Heart right ventricle (tissue), 16 donors: ENCODE results near the gene ABCA12. TPM values are rescaled to one million over a fixed set of nuclear protein-coding genes. Genes with fewer than 3 reads are reported as not detected.

Experiments used
- ATAC-seq, 8 donors: fragments of 200-7000 bp; cut with Tn5 transposase; one replicate each; pipeline ENCODE4 v1.9.1; 2020; ENCODE audit warnings: mild to moderate bottlenecking in 8 of 8, moderate library complexity in 8 of 8, moderate number of reproducible peaks in 1 of 8
- DNase-seq, 2 donors: peaks; one replicate each; pipeline ENCODE4 v3.0.0-alpha.2; 2020
- H3K27ac ChIP-seq, 10 donors: fragments of 200-600 bp; sonication (generic) in 2 of 10; one replicate each; pipeline versions ENCODE4 v1.5.0 to v1.8.0; 2020 to 2022; ENCODE audit warnings: mild to moderate bottlenecking in 3 of 10
- H3K27me3 ChIP-seq, 7 donors: fragments of 200-600 bp; one replicate each; pipeline ENCODE4 v1.8.0; 2021 to 2022; ENCODE audit warnings: mild to moderate bottlenecking in 2 of 7
- H3K36me3 ChIP-seq, 9 donors: fragments of 200-600 bp; sonication (generic) in 1 of 9; one replicate each; pipeline versions ENCODE4 v1.5.0 to v1.8.0; 2020 to 2022; ENCODE audit warnings: mild to moderate bottlenecking in 2 of 9
- H3K4me1 ChIP-seq, 9 donors: fragments of 200-600 bp; sonication (generic) in 1 of 9; one replicate each; pipeline versions ENCODE4 v1.5.0 to v1.8.0; 2020 to 2022; ENCODE audit warnings: mild to moderate bottlenecking in 4 of 9
- H3K4me3 ChIP-seq, 10 donors: fragments of 200-600 bp; sonication (generic) in 2 of 10; one replicate each; pipeline versions ENCODE4 v1.5.0 to v1.8.0; 2020 to 2022; ENCODE audit warnings: mild to moderate bottlenecking in 7 of 10, moderate library complexity in 2 of 10
- H3K9me3 ChIP-seq, 11 donors: fragments of 200-600 bp in 10 of 11; sonication (generic) in 2 of 11; one replicate each; pipeline versions ENCODE4 v1.5.0 to v1.8.0; 2013 to 2022; ENCODE audit warnings: mild to moderate bottlenecking in 2 of 11, control low read depth in 1 of 11, moderate library complexity in 1 of 11
- WGBS, 2 donors: extraction: QIAGEN DNeasy Blood & Tissue Kit; methylation state at CpG; one replicate each; pipeline ENCODE4 v1.1.7; 2013; ENCODE audit warnings: inconsistent platforms in 1 of 2; 5-methylcytosine and 5-hydroxymethylcytosine counted together
- intact Hi-C, 10 donors: fragments of 100-400 bp; cut with DNase I; formaldehyde crosslinking; loops; one replicate each; pipeline versions ENCODE4 v1.11.1 to v1.14.2; 2022
- polyA plus RNA-seq, 2 donors: library from polyadenylated mRNA; stranded (reverse); fragments of 200-250 nt; gene quantifications; one replicate each; pipeline ENCODE4 v1.2.3, GENCODE V29; 2013
- total RNA-seq, 10 donors: library from RNA; stranded (reverse); fragmentation: NEBNext Ultra II Directional in 3 of 10; extraction: Animal tissue kit (Norgen Biotek cat#: 25700) in 3 of 10; gene quantifications; one replicate each; pipeline versions ENCODE4 v1.2.1 to v1.2.4, GENCODE V29; 2021 to 2023
- TF ChIP-seq, protein P1 (sequence below), 9 donors: fragments of 200-600 bp; sonication (generic) in 2 of 9; IDR thresholded peaks; one replicate each; pipeline versions ENCODE4 v1.5.0 to v1.8.0; 2021 to 2022; ENCODE audit warnings: antibody characterized with exemption in 9 of 9, mild to moderate bottlenecking in 5 of 9, moderate library complexity in 1 of 9
- donor health status: Arrhythmogenic right ventricular cardiomyopathy.
- donor health status: ischemic (EF 13 %, LVEDD 7.1; RV severe dilation, severe dysfunction).
- donor health status: healthy with polysubstance abuse.
- donor health status: DM: no; HTN: yes; CAD: no.
- donor health status: DM: no; HTN: no; CAD: no.
- donor health status: ischemic (EF 25% LVEDD 6.9; RV normal size, moderate dysfunction).
- donor health status: ischemic (EF 25% LVEDD 5.7; RV mildly dilated, moderate dysfunction).
- donor health status: healthy.
- donor health status: DM: yes; HTN: yes; CAD: no.
- donor health status: Ischemic cardiomyopathy.
- donor health status: ischemic (EF 35%, LVEDD 5.7; RV mildly dilated, moderate dysfunction).
- donor health status: nonischemic (EF 11% LVEDD 7.7; RV severe dilation, severe dysfunction).
- donor health status: DM: yes; HTN: yes; CAD: no.
- donor health status: PGD.
- donor health status: ischemic (EF 29% LVEDD 5.4; RV normal size, mild dysfunction).
- donor health status: nonischemic (EF 23%, LVEDD 6.1; RV moderate dilation, normal function).

Gene ABCA12
- total and polyA plus RNA-seq, 12 donors, result 0.02 TPM; not detected in 11

DNA sequence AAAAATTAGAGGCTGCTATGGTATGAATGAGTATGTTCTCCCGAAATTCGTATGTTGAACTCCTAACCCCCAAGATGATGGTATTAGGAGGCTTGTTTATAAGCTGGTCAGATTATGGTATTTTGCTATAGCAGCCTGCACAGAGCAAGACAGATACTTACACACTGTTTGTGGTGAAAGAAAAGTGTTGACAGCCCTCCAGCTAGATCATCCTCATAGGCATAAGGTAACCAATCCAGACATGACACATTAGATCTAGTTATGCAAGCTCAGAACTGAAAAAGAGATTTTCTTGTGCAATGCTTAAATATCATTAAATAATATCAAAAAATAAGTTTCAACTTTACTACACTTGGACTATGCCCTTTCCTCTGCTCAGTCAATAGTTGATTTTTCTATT is 107.1 kb downstream of the ABCA12 start:
- TF ChIP-seq, protein P1, sequence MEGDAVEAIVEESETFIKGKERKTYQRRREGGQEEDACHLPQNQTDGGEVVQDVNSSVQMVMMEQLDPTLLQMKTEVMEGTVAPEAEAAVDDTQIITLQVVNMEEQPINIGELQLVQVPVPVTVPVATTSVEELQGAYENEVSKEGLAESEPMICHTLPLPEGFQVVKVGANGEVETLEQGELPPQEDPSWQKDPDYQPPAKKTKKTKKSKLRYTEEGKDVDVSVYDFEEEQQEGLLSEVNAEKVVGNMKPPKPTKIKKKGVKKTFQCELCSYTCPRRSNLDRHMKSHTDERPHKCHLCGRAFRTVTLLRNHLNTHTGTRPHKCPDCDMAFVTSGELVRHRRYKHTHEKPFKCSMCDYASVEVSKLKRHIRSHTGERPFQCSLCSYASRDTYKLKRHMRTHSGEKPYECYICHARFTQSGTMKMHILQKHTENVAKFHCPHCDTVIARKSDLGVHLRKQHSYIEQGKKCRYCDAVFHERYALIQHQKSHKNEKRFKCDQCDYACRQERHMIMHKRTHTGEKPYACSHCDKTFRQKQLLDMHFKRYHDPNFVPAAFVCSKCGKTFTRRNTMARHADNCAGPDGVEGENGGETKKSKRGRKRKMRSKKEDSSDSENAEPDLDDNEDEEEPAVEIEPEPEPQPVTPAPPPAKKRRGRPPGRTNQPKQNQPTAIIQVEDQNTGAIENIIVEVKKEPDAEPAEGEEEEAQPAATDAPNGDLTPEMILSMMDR (IDR thresholded peaks at IDR 0.05), result no peak
- Histone ChIP-seq H3K4me1 (no peaks in the 10 kb centered on the region), H3K27ac (no peak overlapping the region), H3K9me3 (no peaks in the 10 kb centered on the region), H3K27me3 (no peaks in the 10 kb centered on the region), H3K4me3 (no peak overlapping the region), H3K36me3 (no peaks in the 10 kb centered on the region)
- intact Hi-C loops, result no loop called here
- DNase-seq (no peak), ATAC-seq (no peak)
- 58 to 75% methylated on average over 2 of the region's 2 CpGs for WGBS, 2 donors

DNA sequence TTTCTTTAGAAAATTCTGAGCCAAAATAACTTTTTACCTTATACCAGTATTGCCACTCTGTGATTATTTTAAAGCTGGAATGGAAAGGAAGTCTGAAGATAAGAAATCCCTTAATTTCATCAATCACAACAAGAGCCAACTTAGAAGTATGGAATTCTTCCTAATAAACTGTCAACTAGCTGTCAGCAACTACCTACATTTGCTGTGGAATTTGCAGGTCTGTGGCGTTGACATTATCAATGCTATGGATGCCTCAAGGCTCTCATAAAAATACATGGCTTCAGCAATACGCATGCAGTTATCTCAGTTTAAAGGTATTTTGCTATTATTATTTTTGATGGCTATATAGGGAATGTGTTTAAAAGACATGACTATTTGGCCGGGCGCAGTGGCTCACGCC is 108.5 kb downstream of the ABCA12 start:
- Histone ChIP-seq H3K9me3 (no peaks in the 10 kb centered on the region), H3K4me1 (no peaks in the 10 kb centered on the region), H3K27ac (no peak overlapping the region), H3K27me3 (no peaks in the 10 kb centered on the region), H3K36me3 (no peaks in the 10 kb centered on the region), H3K4me3 (no peak overlapping the region)
- WGBS, 2 donors, result 60 to 65% methylated on average over 5 of the region's 5 CpGs
- DNase-seq (no peak), ATAC-seq (no peak)
- TF ChIP-seq, protein P1 (IDR thresholded peaks at IDR 0.05), result no peak
- intact Hi-C loops, result no loop called here

DNA sequence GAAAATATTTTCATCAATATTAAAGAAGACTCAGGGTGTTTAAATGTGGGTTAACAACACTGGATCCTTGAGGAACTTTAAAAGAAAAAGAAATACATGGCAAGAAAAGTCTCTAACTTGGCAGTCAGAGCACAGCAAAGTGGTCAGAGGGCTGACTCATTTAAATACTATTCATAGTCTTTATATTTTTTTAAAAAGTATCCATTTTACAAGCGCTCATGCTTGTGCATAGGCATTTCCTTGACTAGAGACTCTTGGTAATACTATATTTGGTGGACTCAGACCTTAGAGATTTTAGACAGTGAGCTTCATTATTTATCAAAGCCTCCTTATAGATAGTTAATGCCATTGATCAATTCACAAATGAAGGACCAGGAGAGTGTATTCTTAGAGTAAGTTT is 110.2 kb downstream of the ABCA12 start:
- H3K27me3 ChIP-seq, result no peaks in the 10 kb centered on the region
- no peak for DNase-seq
- H3K36me3 ChIP-seq, result no peaks in the 10 kb centered on the region
- H3K4me3 ChIP-seq, result no peak overlapping the region
- TF ChIP-seq, protein P1 (IDR thresholded peaks at IDR 0.05), result no peak
- WGBS, 2 donors, result 78 to 85% methylated on average over 1 of the region's 1 CpG
- no peak overlapping the region for H3K27ac ChIP-seq
- ATAC-seq, result no peak
- intact Hi-C loops, result no loop called here
- peaks cover 0 to under 1% (median 0%) of the 10 kb centered on the region in 9 donors for H3K4me1 ChIP-seq
- no peaks in the 10 kb centered on the region for H3K9me3 ChIP-seq

DNA sequence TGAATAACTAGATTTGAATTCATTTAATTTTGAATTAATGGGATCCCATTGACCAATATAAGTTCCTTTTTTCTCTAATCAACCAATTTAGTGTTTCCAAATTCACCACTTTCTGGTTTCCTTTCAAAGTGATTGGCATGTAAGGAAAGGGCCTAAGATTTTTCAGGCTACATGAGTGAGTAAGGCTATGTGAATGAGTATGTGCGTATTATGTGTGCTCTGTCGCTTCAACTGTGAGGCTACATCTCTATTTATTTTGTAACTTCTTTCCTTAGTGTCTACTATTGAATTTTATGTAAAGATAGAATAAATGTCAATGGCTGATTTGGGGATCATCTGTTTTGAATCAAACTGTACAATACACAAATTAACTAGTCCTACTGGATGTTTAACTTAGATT is 110.6 kb downstream of the ABCA12 start:
- ATAC-seq, result no peak
- no peak for DNase-seq
- intact Hi-C loops, result no loop called here
- no peaks in the 10 kb centered on the region for H3K36me3 ChIP-seq
- TF ChIP-seq, protein P1 (IDR thresholded peaks at IDR 0.05), result no peak
- WGBS, 2 donors, result 46 to 47% methylated on average over 2 of the region's 2 CpGs
- no peaks in the 10 kb centered on the region for H3K27me3 ChIP-seq
- no peaks in the 10 kb centered on the region for H3K9me3 ChIP-seq
- peaks cover 0 to 5% (median 0%) of the 10 kb centered on the region in 9 donors for H3K4me1 ChIP-seq
- no peak overlapping the region for H3K27ac ChIP-seq
- H3K4me3 ChIP-seq, result no peak overlapping the region
